PC-3 (cell line): ENCODE results near the gene CCBE1.

Experiments
- EZH2 ChIP-seq: fragments of 300-600 bp; sonication (generic); IDR thresholded peaks from one replicate; pipeline ENCODE4 v1.6.1; 2017; ENCODE audit warnings: antibody characterized with exemption, mild to moderate bottlenecking, low read length; ENCODE audit not compliant: unreplicated experiment
- TF ChIP-seq, protein P1 (sequence below): fragments of 300-600 bp; sonication (generic); conservative IDR thresholded peaks from 2 replicates; pipeline ENCODE4 v1.5.1; 2017; ENCODE audit warnings: antibody characterized with exemption, low read depth, mild to moderate bottlenecking, low read length

DNA sequence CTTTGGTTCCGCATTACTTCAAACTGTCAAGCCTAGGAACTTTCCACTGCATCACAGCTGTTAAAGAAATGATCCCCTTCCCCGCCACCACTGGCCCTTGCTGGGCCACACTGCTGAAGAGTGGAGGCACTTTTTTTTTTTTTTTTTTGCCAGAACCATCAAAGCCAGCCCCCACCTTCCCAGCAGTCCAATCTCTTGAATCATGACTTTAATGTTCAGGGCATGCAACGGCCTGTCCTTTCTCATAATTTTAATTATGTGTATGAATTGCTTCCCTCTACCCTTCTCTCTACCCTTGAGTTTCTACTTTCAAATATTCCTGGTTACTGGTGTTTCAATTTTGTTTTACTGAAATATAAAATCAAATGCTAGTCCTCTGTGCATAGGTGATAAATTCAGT is 236.1 kb downstream of the CCBE1 start:
- TF ChIP-seq, protein P1, sequence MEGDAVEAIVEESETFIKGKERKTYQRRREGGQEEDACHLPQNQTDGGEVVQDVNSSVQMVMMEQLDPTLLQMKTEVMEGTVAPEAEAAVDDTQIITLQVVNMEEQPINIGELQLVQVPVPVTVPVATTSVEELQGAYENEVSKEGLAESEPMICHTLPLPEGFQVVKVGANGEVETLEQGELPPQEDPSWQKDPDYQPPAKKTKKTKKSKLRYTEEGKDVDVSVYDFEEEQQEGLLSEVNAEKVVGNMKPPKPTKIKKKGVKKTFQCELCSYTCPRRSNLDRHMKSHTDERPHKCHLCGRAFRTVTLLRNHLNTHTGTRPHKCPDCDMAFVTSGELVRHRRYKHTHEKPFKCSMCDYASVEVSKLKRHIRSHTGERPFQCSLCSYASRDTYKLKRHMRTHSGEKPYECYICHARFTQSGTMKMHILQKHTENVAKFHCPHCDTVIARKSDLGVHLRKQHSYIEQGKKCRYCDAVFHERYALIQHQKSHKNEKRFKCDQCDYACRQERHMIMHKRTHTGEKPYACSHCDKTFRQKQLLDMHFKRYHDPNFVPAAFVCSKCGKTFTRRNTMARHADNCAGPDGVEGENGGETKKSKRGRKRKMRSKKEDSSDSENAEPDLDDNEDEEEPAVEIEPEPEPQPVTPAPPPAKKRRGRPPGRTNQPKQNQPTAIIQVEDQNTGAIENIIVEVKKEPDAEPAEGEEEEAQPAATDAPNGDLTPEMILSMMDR, result no peak
- TF ChIP-seq EZH2, result no peak
